Left cardiac atrium (tissue), 4 donors: ENCODE data around the gene PDSS1. TPM values are rescaled to one million over a fixed set of nuclear protein-coding genes. Genes with fewer than 3 reads are reported as not detected.
"Not testable (repeated sequence)": the region's sequence is repeated elsewhere in the genome, so short reads cannot be mapped to it uniquely, and the experiment has no call there.

Experiments
- ATAC-seq, 2 donors: fragments of 200-7000 bp; cut with Tn5 transposase; one replicate each; pipeline ENCODE4 v1.9.1; 2020; ENCODE audit warnings: mild to moderate bottlenecking in 2 of 2, moderate library complexity in 2 of 2
- DNase-seq: peaks from one replicate; pipeline ENCODE4 v3.0.0-alpha.2; 2020
- intact Hi-C, 2 donors: fragments of 100-400 bp; cut with DNase I; formaldehyde crosslinking; loops; one replicate each; pipeline versions ENCODE4 v1.14.1 to v1.15.1; 2022 to 2023
- long read RNA-seq: library from polyadenylated mRNA; unstranded; transcript quantifications from one replicate; pipeline ENCODE4 v2.0.0, GENCODE V29; 2021
- total RNA-seq, 2 donors: library from RNA; stranded (reverse); fragmentation: NEBNext Ultra II Directional; extraction: Animal tissue kit (Norgen Biotek cat#: 25700); gene quantifications; one replicate each; pipeline ENCODE4 v1.2.1, GENCODE V29; 2021
- donor health status: DM: no; HTN: yes; CAD: no.
- donor health status: DM: no; HTN: yes; CAD: no; lungs with severe emphysema.
- donor health status: DM: yes; HTN: yes; CAD: no.
- donor health status: Dilated cardiomyopathy.

Gene PDSS1, protein sequence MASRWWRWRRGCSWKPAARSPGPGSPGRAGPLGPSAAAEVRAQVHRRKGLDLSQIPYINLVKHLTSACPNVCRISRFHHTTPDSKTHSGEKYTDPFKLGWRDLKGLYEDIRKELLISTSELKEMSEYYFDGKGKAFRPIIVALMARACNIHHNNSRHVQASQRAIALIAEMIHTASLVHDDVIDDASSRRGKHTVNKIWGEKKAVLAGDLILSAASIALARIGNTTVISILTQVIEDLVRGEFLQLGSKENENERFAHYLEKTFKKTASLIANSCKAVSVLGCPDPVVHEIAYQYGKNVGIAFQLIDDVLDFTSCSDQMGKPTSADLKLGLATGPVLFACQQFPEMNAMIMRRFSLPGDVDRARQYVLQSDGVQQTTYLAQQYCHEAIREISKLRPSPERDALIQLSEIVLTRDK
- total RNA-seq: 1 to 10 TPM; 4.7 to 6.2 TPM
- long read RNA-seq, partial matches to known transcripts: 0 of 4 reads
- long read RNA-seq, other reads (novel, unspliced or antisense): 3 of 4 reads

DNA sequence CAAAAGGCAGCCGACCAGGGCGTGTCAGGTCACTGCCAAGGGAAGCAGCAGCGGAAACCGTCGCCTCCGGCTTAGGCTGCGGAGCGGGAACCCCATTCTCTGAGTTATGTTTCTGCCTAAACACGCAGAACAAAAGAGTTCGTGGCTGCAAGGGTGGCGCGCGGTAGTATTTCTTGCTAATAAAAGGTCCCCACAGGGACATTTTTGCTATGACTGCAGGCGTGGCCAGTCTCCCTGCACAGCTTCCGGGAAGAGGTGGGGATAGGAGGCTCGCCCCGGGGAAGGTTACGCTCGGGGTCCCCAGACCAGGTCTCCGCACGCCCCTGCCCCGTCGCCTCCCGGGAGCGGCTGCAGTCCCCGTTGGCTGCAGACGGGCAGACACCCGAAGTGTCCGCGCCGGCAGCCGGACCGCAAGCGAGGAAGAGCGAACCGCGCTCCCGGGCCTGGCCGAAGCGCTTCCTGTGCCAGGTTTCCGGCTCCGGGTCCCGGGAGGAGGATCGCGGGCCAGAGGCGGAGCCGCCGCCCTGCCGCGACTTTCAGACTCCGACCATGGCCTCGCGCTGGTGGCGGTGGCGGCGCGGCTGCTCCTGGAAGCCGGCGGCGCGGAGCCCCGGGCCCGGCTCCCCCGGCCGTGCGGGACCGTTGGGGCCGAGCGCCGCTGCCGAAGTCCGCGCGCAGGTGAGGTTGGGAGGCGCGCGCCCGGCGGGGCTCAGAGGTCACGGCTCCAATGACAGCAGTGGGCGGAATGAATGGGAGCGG lies at the start of gene PDSS1:
TSS of gene PDSS1 (plus strand) at position 539 of the 759 bp plus-strand sequence. CDS start at position 550, 11 bp downstream.
- peak; percentile 96 for ATAC-seq
- DNase-seq: peak; percentile 81
- intact Hi-C loops: no loop called here

DNA sequence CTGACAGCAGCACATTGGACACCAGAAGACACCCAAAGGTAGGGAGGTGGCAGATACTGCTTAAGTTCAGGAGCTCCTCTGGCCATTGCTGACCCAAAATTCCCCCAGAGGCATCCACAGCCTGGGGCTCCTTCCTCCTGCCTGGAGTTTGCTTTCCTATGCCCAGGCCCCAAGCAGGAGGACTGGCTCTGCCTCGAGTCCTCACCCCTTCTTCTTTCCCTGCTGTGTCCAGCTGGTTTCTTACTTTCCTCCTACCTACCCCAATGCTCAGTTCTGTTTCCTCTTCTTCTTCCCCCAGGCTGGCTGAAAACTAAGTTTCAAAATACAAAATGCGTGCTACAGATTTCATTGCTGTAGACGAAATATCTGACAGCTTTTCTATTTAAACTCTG lies 49.3 kb upstream of the PDSS1 start:
- ATAC-seq, intact Hi-C loops, DNase-seq: not testable (repeated sequence)

DNA sequence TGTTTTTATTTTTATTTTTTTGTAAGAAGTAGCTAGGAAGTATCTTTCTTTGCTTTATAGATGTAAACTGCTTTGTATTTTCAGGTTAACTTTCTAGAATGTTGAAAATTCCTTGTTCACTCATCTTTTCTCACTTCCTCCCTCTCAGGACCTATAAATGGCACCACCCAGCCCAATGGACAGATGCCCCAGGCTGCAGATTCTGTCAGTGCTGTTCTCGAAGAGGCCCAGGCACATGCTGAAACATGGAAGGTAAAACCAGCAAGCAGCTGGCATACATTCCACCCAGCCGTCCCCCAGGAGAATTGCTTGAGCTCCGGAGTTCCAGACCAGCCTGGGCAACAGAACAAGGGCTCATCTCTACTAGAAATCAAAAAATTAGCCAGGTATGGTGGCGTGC lies 47.1 kb upstream of the PDSS1 start:
- ATAC-seq: no peak
- no peak for DNase-seq
- intact Hi-C loops: no loop called here

DNA sequence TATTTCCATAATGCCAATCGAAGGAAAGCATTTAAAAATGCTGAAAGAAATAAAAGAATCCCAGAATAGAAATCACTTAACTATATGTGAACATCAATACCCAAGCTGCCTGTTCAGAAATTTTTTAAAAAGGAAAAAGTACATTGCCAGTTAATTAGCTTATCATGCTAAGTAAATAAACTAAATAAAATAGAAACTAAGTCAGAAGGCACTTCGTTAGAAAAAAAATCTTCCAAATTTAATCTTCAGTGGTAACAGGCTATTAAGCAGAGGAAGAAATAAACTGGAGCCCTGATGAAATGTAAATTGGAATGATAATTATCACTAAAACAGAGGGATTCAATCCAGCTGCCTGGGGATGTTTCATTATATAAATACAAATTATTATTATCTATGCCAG lies 46.0 kb upstream of the PDSS1 start:
- ATAC-seq, DNase-seq, intact Hi-C loops: not testable (repeated sequence)

DNA sequence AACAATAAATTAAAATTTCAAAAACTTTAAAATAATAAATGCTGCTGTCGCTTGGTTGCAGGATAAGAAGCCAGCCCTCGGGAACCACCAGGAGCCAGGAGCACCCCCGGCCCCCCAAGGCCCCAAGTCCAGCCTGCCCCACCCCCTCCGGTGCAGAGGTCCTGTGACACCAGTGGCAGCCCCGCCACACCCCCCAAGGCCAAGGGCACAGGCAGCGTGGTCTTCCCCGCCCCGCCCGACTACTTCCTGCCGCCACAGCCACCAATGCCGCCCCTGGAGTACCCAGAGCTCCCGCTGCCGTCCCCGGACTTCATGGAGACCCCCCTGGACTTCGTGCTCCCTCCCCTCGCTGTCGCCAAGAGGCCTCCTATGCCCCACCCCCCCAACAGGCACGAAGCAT lies 44.5 kb upstream of the PDSS1 start:
- DNase-seq (no peak), ATAC-seq (no peak)
- intact Hi-C loops: no loop called here

DNA sequence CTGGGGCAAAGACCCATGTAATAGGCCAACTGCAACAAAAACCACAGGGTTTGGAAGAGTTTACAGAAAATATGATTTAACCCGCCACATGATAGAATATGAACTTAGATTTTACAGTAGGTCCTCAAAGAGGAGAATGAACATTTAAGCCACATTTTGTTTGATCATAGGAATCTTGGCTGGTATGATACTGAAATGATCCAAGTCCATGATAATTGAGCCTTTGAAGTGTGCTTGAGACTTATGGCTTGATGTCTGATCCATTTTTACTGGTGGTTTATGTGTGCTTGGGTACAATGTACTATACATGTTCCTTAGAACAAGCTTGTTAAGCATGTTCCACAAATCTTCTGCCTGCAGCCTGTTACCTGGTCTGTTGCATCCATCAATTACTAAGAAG lies 41.8 kb upstream of the PDSS1 start:
- intact Hi-C loops: no loop called here
- DNase-seq (no peak), ATAC-seq (no peak)

DNA sequence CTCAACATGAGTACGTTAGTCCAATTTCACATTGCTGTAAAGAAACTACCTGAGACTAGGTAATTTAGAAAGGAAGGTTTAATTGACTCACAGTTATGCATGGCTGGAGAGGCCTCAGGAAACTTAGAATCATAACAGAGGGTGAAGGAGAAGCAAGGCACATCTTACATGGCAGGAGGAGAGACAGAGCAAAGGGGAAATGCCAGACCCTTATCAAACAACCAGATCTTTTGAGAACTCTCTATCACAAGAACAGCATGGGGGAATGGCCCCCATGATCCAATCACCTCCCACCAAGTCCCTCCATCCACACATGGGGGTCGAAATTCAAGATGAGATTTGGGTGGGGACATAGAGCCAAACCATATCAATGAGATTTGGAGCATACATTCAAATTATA lies 34.6 kb upstream of the PDSS1 start:
- intact Hi-C loops: no loop called here
- DNase-seq (no peak), ATAC-seq (no peak)

DNA sequence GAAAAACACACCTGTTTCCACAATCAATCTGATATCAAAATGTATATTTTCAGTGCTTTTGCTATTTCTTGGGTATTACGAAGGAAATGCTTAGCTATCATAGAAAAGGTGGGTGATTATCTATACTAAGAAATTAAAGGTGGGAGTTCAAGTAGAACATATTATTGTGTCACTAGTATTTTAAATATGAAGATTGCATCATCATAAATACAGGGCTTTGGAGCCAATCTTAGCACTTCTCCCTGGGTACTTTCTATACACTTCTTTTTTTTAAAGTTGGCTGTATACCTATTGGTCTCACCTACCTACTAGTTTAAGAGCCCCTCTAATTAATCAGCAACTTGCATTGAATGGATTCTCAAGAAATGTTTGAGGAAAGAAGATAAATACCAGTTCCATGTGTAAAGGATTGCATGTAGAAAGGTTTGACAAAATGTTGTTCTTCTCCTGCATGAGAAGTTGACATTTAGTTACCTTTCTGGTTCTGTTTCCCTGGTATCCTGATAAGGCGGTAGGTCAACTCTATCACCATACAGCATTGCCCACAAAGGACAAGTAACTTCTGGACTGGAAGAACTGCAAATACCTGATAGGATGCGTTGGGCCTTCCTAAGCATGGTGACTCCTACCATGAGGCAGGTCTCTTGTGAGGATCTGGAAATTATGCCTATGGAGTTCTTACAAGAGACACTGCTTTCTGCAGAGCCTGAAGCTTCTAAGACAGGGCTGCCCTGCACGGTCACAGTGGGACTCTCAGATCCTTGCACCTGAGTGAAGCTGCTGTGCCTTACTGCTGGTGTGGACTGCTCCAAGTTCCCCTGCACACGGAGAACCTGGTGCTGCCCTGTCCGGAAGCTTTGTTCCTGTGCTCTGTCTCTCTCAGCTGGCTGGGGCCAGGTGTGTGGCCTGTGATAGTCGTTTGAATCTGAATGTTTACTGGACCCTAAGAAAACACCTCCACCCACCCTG lies 32.1 kb upstream of the PDSS1 start:
- ATAC-seq: no peak
- intact Hi-C loops: no loop called here
- no peak for DNase-seq

DNA sequence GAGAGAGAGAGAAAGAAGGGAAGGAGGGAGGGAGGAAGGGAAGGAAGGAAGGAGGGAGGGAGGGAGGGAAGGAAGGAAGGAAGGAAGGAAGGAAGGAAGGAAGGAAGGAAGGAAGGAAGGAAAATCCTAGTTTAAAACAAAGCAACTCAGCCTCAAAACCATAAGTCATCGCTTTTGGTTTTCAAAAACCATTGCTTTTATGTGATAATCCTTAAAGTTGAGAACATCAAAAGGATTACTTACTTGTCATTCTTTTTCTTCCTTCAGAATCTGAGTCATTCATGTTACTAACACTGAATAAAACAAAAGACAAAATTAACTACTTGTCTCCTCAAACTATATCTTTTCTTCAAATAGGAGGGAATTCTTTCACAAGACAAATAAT lies 21.6 kb upstream of the PDSS1 start:
- intact Hi-C loops: no loop called here
- DNase-seq (no peak), ATAC-seq (no peak)

DNA sequence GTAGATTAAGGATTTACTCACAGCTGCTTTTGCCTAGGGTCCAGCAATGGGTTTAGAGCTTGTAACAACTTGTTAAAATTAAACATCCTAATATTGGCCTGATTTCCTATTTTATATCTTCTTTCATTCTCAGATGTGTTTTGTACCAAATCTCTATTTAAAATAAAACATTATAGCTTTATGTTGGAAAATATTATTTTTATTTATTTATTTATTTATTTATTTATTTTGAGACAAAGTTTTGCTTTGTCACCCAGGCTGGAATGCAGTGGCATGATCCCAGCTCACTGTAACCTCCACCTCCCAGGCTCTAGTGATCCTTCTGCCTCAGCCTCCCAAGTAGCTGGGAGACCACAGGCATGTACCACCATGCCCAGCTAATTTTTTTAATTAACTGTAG lies 17.9 kb upstream of the PDSS1 start:
- ATAC-seq (no peak), DNase-seq (no peak)
- intact Hi-C loops: no loop called here

DNA sequence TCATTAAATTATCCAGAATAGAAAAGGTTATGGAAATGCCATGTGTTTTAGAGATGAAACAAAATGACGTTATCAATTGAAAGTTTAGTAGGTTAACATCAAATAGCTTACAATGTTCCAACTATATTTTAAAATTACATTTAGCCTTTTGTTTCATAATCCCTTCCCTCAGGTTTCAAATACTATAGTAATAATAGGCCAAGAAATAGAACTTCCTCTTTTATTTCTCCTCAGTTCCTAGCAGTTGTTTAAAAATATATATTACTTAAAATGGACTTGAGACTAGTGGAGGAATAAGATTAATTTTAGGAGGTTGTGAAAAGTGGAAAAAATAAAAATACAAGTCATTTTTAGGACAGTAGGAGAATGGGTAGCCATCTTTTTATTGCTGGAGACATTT lies 16.4 kb upstream of the PDSS1 start:
- ATAC-seq (no peak), DNase-seq (no peak)
- intact Hi-C loops: loop anchor here (5.0 kb wide), 1 partner anchor 201 kb away; no protein-coding TSS in a partner anchor

DNA sequence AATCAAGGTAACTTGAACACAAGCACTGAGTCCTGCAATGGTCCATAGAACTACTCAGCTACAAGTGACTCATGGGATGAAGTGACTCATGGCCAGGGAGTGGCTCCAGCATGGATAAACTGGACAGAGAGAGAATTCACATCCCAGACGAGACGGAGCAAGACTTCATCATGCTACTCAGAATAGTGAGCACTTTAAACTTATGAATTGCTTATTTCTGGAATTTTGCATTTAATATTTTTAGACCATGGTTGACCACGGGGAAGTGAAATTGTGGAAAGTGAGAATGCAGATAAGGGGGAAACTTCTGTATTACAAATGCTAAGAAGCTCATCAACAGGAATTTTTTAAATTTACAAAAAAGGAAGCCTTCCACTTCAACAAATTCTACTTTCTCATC lies 15.5 kb upstream of the PDSS1 start:
- peak in 1 of 2 donors; percentile 93 for ATAC-seq
- intact Hi-C loops: loop anchor here (5.0 kb wide), 1 partner anchor 200 kb away; no protein-coding TSS in a partner anchor
- not testable (repeated sequence) for DNase-seq

DNA sequence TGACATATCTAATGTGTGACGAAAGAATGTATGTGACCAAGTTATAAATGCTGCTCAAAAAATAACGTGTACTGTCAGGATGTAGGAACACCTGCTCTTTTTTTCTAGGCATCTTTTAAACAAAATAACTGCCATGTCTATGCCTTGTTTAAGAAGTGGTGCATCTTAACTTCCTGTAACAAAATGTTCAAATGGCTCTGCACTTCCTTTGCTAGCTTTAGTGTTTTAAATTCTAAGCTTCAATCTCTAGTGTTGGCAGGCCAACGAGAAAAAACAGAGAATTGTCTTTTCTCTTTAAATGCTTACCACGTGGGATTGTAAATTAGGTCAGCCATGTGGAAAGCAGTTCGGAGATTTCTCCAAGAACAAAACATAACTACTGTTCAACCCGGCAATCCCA lies 14.6 kb upstream of the PDSS1 start:
- intact Hi-C loops: loop anchor here (5.0 kb wide), 1 partner anchor 199 kb away; no protein-coding TSS in a partner anchor
- ATAC-seq: no peak
- DNase-seq: no peak

DNA sequence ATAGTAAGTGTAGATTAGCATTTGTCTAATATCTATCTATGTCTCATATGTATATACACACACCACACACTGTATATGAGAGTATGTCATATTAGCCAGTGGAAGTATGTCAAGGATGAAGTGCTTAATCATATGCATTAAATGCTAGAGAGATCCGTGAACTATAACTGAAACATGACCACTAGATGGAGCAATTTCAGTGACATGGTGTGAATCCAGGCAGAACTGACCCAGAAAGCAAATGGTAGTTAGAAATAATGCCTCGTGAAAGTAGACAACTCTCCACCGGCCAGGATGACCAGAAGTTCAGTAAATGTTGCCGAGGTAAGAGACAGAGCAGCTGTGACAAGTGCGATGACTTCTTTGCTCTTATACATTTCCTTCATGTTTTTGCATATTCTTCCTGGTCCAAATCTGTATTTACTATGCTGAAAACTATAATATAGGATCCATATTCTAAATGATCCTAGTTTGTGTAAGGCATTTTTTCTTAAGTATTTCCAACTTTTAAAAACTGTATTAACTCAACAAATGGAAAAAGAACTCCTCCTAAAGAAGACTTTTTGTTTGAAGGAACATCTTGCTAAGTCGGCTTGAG lies 12.7 kb upstream of the PDSS1 start:
- intact Hi-C loops: loop anchor here (5.0 kb wide), 1 partner anchor 198 kb away; no protein-coding TSS in a partner anchor
- ATAC-seq: peak; percentile 61 to 84
- not testable (repeated sequence) for DNase-seq

DNA sequence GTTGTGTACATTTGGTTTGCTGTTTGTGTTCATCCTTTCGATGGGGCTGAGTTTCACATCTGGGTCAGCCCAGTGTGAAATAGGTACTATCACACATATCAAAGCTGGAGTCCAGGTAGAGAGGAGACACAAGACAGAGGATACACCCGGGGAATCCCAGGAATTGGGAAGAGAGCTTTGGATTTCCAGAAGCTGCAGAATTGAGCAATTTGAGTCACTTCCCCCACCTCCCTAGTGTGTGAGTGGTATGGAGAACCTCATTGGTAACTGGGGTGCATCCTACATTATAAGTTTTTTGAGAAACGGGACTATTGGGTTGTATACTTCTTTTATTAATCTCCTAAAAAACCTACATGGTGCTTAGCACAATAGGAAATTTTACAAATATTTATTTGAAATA lies 12.1 kb upstream of the PDSS1 start:
- intact Hi-C loops: no loop called here
- no peak for ATAC-seq

DNA sequence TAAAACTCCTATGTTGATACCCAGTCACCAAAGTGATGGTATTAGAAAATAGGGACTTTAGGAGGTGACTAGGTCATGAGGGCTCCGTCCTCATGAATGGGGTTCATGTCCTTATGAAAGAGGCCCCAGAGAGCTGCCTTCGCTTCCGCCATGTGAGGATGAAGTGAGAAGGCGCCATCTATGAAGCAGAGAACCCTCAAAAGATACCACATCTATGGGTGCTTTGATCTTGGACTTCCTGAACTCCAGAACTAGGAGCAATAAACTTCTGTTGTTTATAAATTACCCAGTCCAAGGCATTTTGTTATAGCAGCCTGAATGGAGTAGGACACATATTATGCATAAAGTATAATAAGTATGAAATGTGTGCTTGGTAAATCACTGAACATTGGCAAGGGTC lies 8.1 kb upstream of the PDSS1 start:
- intact Hi-C loops: no loop called here
- no peak for ATAC-seq
- no peak for DNase-seq

More for the DNA sequence above, 12.1 kb upstream of the PDSS1 start:
- DNase-seq: no peak

DNA sequence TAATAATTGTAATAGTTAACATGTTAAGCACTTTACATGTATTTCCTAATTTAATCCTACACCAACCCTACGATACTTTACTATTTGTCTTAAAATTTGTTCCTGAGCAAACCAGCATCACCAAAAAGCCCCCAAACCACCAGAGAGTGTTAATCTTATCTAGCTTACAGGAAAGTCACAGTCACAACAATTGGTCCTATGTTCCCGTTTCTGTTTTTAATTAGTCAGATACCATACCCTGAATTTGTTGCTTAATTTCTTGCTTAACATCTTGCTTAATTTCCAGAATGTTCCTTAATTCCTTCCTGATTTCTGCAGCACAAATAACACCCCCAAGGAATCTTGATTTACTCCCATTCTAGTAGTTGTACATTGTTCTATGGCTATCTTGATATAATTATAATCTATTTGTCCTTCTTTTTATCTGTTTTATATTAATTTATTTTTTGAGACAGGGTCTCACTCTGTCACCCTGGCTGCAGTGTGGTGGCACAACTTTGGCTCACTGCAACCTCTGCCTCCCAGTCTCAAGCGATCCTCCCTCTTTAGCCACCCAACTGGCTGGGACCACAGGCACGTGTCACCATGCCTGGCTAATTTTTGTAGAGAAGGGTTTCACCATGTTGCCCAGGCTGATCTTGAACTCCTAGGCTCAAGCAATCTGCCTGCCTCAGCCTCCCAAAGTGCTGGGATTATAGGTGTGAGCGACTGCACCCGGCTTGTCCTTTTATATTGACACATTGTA lies 6.6 kb upstream of the PDSS1 start:
- DNase-seq (no peak), ATAC-seq (no peak)
- intact Hi-C loops: no loop called here

DNA sequence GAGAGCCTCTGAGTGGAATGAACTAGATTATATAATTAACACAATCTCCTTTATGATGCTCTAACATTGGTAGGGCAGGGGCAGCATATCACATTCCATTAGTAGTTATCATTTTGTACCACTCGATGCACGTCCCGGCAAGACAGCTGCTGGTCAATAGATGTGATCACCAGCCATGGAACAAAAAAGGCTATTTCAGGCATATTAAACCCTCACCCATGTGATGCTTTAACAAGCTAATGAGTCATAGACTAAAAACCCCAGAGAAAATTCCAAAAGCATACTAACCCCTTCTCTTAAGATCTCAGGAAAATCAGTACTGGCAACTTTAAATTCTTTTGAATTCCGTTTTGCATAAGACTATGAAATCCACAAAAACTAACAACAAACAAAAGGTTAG lies 3.0 kb upstream of the PDSS1 start:
- ATAC-seq, intact Hi-C loops, DNase-seq: not testable (repeated sequence)
